ENCODE measurements around the gene ZSWIM3.
"Not testable (repeated sequence)": the region's sequence is repeated elsewhere in the genome, so short reads cannot be mapped to it uniquely, and the experiment has no call there.

The ZSWIM3 gene

GRCh38 chr20:45890985-45891983 is 33.9 kb downstream of the ZSWIM3 start, which contains the start of the genes CTSA and NEURL2:
CTSA (plus strand) TSS chr20:45891335; CDS start chr20:45891569, 234 bp downstream.
NEURL2 (minus strand) TSS chr20:45891208; CDS start chr20:45890991, 217 bp downstream.
- DNase-seq (ENCODE audit: low spot score): peak; percentile 88

GRCh38 chr20:45892049-45892825 is 34.8 kb downstream of the ZSWIM3 start:
- DNase-seq (ENCODE audit: low spot score): peak; percentile 65

- DNase-seq (ENCODE audit: low spot score): no peak
Observed at GRCh38 chr20:45892828-45893500, 35.5 kb downstream of the ZSWIM3 start.

- DNase-seq (ENCODE audit: low spot score): peak; percentile 24
Observed at GRCh38 chr20:45893831-45894230, 36.4 kb downstream of the ZSWIM3 start.

GRCh38 chr20:45894797-45895196 is 37.4 kb downstream of the ZSWIM3 start:
- DNase-seq (ENCODE audit: low spot score): no peak

- DNase-seq (ENCODE audit: low spot score): no peak
Observed at GRCh38 chr20:45896641-45897161, 39.3 kb downstream of the ZSWIM3 start.

GRCh38 chr20:45897289-45897688 is 39.9 kb downstream of the ZSWIM3 start:
- DNase-seq (ENCODE audit: low spot score): no peak

- DNase-seq (ENCODE audit: low spot score): no peak
Observed at GRCh38 chr20:45897692-45898091, 40.3 kb downstream of the ZSWIM3 start.

GRCh38 chr20:45898285-45898684 is 40.9 kb downstream of the ZSWIM3 start:
- no peak for DNase-seq (ENCODE audit: low spot score)

- DNase-seq (ENCODE audit: low spot score): no peak
Observed at GRCh38 chr20:45899046-45899835, 41.8 kb downstream of the ZSWIM3 start.

- DNase-seq (ENCODE audit: low spot score): not testable (repeated sequence)
Observed at GRCh38 chr20:45901332-45901731, 43.9 kb downstream of the ZSWIM3 start.

- DNase-seq (ENCODE audit: low spot score): no peak
Observed at GRCh38 chr20:45902199-45902701, 44.8 kb downstream of the ZSWIM3 start.

- no peak for DNase-seq (ENCODE audit: low spot score)
Observed at GRCh38 chr20:45904583-45905504, 47.4 kb downstream of the ZSWIM3 start.

- peak; percentile 88 for DNase-seq (ENCODE audit: low spot score)
Observed at GRCh38 chr20:45905505-45906079, 48.2 kb downstream of the ZSWIM3 start.

GRCh38 chr20:45907219-45907948 is 50.0 kb downstream of the ZSWIM3 start:
- DNase-seq (ENCODE audit: low spot score): no peak

GRCh38 chr20:45908084-45908483 is 50.7 kb downstream of the ZSWIM3 start:
- no peak for DNase-seq (ENCODE audit: low spot score)

- no peak for DNase-seq (ENCODE audit: low spot score)
Observed at GRCh38 chr20:45909336-45909808, 52.0 kb downstream of the ZSWIM3 start.

All from kidney tubule cell (primary cell).